IMR-90 (cell line): ENCODE measurements around the gene SLC37A3. TPM values are rescaled to one million over a fixed set of nuclear protein-coding genes. Genes with fewer than 3 reads are reported as not detected.
A peak's percentile ranks its signal among the peaks of the same experiment; 100 is the strongest.

Experiments used
- ATAC-seq: fragments of 200-7000 bp; cut with Tn5 transposase; 2 replicates; pipeline ENCODE4 v1.9.1; 2020; ENCODE audit warnings: low read depth, mild to moderate bottlenecking, moderate library complexity
- BruUV-seq: library from RNA; stranded (reverse); fragments of 400-500 nt; replicated peaks from 2 replicates; lab custom pipeline; 2021; lab: Mats Ljungman, UMichigan
- CTCF ChIA-PET: fragments of 300-600 bp; formaldehyde crosslinking; extraction: SDS; loops from one replicate; lab custom pipeline; 2021; ENCODE audit warnings: antibody characterized with exemption; lab: Yijun Ruan, JAX
- POLR2A ChIA-PET: fragments of 300-600 bp; sonication (Branson Sonifier 250); formaldehyde crosslinking; loops from one replicate; lab custom pipeline; 2022; ENCODE audit warnings: antibody characterized with exemption; ENCODE audit not compliant: unreplicated experiment; lab: Charles Lee
- DNase-seq: peaks from one replicate; pipeline ENCODE4 v3.0.0; 2013
- H2AFZ ChIP-seq: replicated peaks from 2 replicates; pipeline ENCODE3; 2013; ENCODE audit warnings: low read length, mild to moderate bottlenecking; ENCODE audit not compliant: poor library complexity
- H2AK5ac ChIP-seq: 2 replicates; pipeline ENCODE4 v1.6.1; 2013; ENCODE audit warnings: low read depth, low read length, inconsistent platforms
- H2AK9ac ChIP-seq: replicated peaks from 2 replicates; pipeline ENCODE3; 2013; ENCODE audit warnings: mild to moderate bottlenecking, low read depth, low read length, moderate library complexity; ENCODE audit not compliant: poor library complexity
- H2BK120ac ChIP-seq: 2 replicates; pipeline ENCODE4 v1.6.1; 2013; ENCODE audit warnings: low read depth, low read length, inconsistent platforms
- H2BK15ac ChIP-seq: 3 replicates; pipeline ENCODE4 v1.6.1; 2013; ENCODE audit warnings: low read depth, low read length, inconsistent platforms
- H2BK20ac ChIP-seq: 2 replicates; pipeline ENCODE4 v1.6.1; 2013; ENCODE audit warnings: low read depth, mild to moderate bottlenecking, inconsistent platforms, low read length, moderate library complexity
- H2BK5ac ChIP-seq: 2 replicates; pipeline ENCODE4 v1.6.1; 2013; ENCODE audit warnings: mild to moderate bottlenecking, low read depth, low read length, inconsistent platforms; ENCODE audit not compliant: poor library complexity, severe bottlenecking
- H3K14ac ChIP-seq: replicated peaks from 2 replicates; pipeline ENCODE4 v1.6.1; 2013; ENCODE audit warnings: low read depth, low read length, inconsistent platforms
- H3K18ac ChIP-seq: 2 replicates; pipeline ENCODE4 v1.6.1; 2013; ENCODE audit warnings: low read depth, low read length, control low read depth
- H3K23ac ChIP-seq: 2 replicates; pipeline ENCODE4 v1.6.1; 2013; ENCODE audit warnings: low read depth, low read length, inconsistent platforms
- H3K27ac ChIP-seq: 2 replicates; pipeline ENCODE4 v1.5.1; 2013; ENCODE audit warnings: mild to moderate bottlenecking, control low read depth, low read length; ENCODE audit not compliant: insufficient read depth
- H3K27me3 ChIP-seq: 2 replicates; pipeline ENCODE4 v1.6.1; 2013; ENCODE audit warnings: low read length; ENCODE audit not compliant: control insufficient read depth, insufficient read depth
- H3K36me3 ChIP-seq: 2 replicates; pipeline ENCODE4 v1.6.1; 2013; ENCODE audit warnings: low read length, mixed read lengths; ENCODE audit not compliant: control insufficient read depth, insufficient read depth
- H3K4ac ChIP-seq: 2 replicates; pipeline ENCODE4 v1.6.1; 2013; ENCODE audit warnings: low read depth, low read length, inconsistent platforms
- H3K4me1 ChIP-seq: 2 replicates; pipeline ENCODE4 v1.6.1; 2013; ENCODE audit warnings: low read length, mixed read lengths; ENCODE audit not compliant: control insufficient read depth, insufficient read depth
- H3K4me2 ChIP-seq: 2 replicates; pipeline ENCODE4 v1.6.1; 2013; ENCODE audit warnings: low read depth, mild to moderate bottlenecking, control low read depth, low read length, moderate library complexity
- H3K4me3 ChIP-seq: 2 replicates; pipeline ENCODE4 v1.5.1; 2013; ENCODE audit warnings: low read depth, mild to moderate bottlenecking, control low read depth, low read length, moderate library complexity; ENCODE audit not compliant: insufficient read depth
- H3K56ac ChIP-seq: 2 replicates; pipeline ENCODE4 v1.6.1; 2013; ENCODE audit warnings: low read length, inconsistent platforms; ENCODE audit not compliant: insufficient read depth; ENCODE audit errors: extremely low read depth
- H3K79me1 ChIP-seq, 2 experiments: 2 replicates each; pipeline ENCODE4 v1.6.1; 2013; ENCODE audit warnings: low read length in 2 of 2, inconsistent platforms in 1 of 2, low read depth in 1 of 2
- H3K9ac ChIP-seq: 2 replicates; pipeline ENCODE4 v1.6.1; 2013; ENCODE audit warnings: low read depth, low read length, control low read depth
- H3K9me1 ChIP-seq: 2 replicates; pipeline ENCODE4 v1.6.1; 2013; ENCODE audit warnings: low read length, inconsistent platforms; ENCODE audit not compliant: insufficient read depth
- H3K9me3 ChIP-seq: 2 replicates; pipeline ENCODE4 v1.6.1; 2013; ENCODE audit warnings: low read length; ENCODE audit not compliant: control insufficient read depth, insufficient read depth
- H4K20me1 ChIP-seq: 2 replicates; pipeline ENCODE4 v1.6.1; 2013; ENCODE audit warnings: low read length, inconsistent platforms; ENCODE audit not compliant: insufficient read depth
- H4K5ac ChIP-seq: 2 replicates; pipeline ENCODE4 v1.6.1; 2013; ENCODE audit warnings: mild to moderate bottlenecking, low read depth, low read length, control low read depth
- H4K8ac ChIP-seq, 2 experiments: 2 replicates each; pipeline ENCODE4 v1.6.1; 2013; ENCODE audit warnings: low read depth in 2 of 2, low read length in 2 of 2, control low read depth in 1 of 2, inconsistent platforms in 1 of 2
- H4K91ac ChIP-seq: 2 replicates; pipeline ENCODE4 v1.6.1; 2013; ENCODE audit warnings: low read depth, low read length, inconsistent platforms; ENCODE audit not compliant: insufficient read depth
- CHD1 ChIP-seq: IDR thresholded peaks from 2 replicates; pipeline ENCODE4 v1.6.1; 2012; ENCODE audit warnings: low read depth, low read length, improper control_type of control experiment
- CTCF ChIP-seq: conservative IDR thresholded peaks from 2 replicates; pipeline ENCODE4 v1.5.1; 2012; ENCODE audit warnings: mild to moderate bottlenecking, low read depth, low read length, improper control_type of control experiment
- MAFK ChIP-seq: IDR thresholded peaks from 2 replicates; pipeline ENCODE4 v1.6.1; 2012; ENCODE audit warnings: low read depth, low read length, improper control_type of control experiment
- POLR2A ChIP-seq: IDR thresholded peaks from 2 replicates; pipeline ENCODE4 v1.6.1; 2012; ENCODE audit warnings: mild to moderate bottlenecking, low read depth, low read length
- RAD21 ChIP-seq: IDR thresholded peaks from 2 replicates; pipeline ENCODE4 v1.6.1; 2012; ENCODE audit warnings: low read length, improper control_type of control experiment
- RFX5 ChIP-seq: IDR thresholded peaks from 2 replicates; pipeline ENCODE4 v1.8.0; 2012; ENCODE audit warnings: low read depth, mild to moderate bottlenecking, low read length, moderate library complexity
- SMC3 ChIP-seq: fragments of 150-350 bp; IDR thresholded peaks from 2 replicates; pipeline ENCODE4 v1.6.1; 2016; ENCODE audit warnings: low read depth, mild to moderate bottlenecking, antibody characterized with exemption, low read length, moderate library complexity
- WGBS, 2 experiments: methylation state at CpG; one replicate each; pipeline versions ENCODE4 v1.1.5 to v1.1.7; 2013; ENCODE audit warnings: missing lambda C conversion rate in 2 of 2; ENCODE audit not compliant: insufficient read length in 1 of 2; ENCODE audit errors: extremely low coverage in 2 of 2; 5-methylcytosine and 5-hydroxymethylcytosine counted together
- dilution Hi-C: fragments of 300-500 bp; cut with HindIII; formaldehyde crosslinking; loops from one replicate; pipeline ENCODE4 v1.14.3; 2018; ENCODE audit warnings: low sequenced_read_pairs; ENCODE audit not compliant: unreplicated experiment
- in situ Hi-C: fragments of 300-500 bp; cut with MboI; formaldehyde crosslinking; loops from 3 replicates; pipeline ENCODE4 v1.14.3; 2019; ENCODE audit warnings: low sequenced_read_pairs, inconsistent platforms, mixed read lengths
- intact Hi-C: fragments of 100-400 bp; cut with micrococcal nuclease; formaldehyde crosslinking; loops from 2 replicates; pipeline ENCODE4 v1.10.0; 2022
- polyA plus RNA-seq, 3 experiments: library from polyadenylated mRNA; depleted of rRNA; stranded (reverse); fragments of >200 nt; gene quantifications; 2 replicates each; pipeline ENCODE4 v1.2.3, GENCODE V29; 2012; ENCODE audit warnings: low replicate concordance in 1 of 3
- total RNA-seq: library from RNA; depleted of rRNA; stranded (reverse); fragments of >200 nt; gene quantifications from 2 replicates; pipeline ENCODE4 v1.2.3, GENCODE V29; 2012
- TF ChIP-seq, protein P1 (sequence below): fragments of 150-350 bp; IDR thresholded peaks from 2 replicates; pipeline ENCODE4 v1.6.1; 2017; ENCODE audit warnings: mild to moderate bottlenecking, antibody characterized with exemption, low read length, low read depth

The SLC37A3 gene
- total and polyA plus RNA-seq, 2 of the 4 experiments (the other 2 are of a cell fraction): 43.2 to 45.3 TPM

- Histone ChIP-seq H2BK120ac (no peak overlapping the region), H3K4me3 (no peak overlapping the region), H2BK15ac (no peak overlapping the region), H3K27me3 (no peaks in the 10 kb centered on the region), H2BK20ac (no peak overlapping the region), H2BK5ac (no peak overlapping the region), H3K23ac (no peak overlapping the region), H3K36me3 (no peaks in the 10 kb centered on the region), H4K91ac (no peak overlapping the region), H2AK5ac (0 out of 2 replicates have a peak overlapping the region, but pooled peaks have one; percentile 8), H3K79me1 (no peaks in the 10 kb centered on the region), H4K20me1 (no peaks in the 10 kb centered on the region), H3K4ac (no peak overlapping the region), H3K4me1 (no peaks in the 10 kb centered on the region), H3K4me2 (peak overlapping the region; percentile 62), H3K14ac (no peak overlapping the region), H3K9me1 (no peaks in the 10 kb centered on the region), H3K27ac (no peak overlapping the region), H4K5ac (no peak overlapping the region), H3K9ac (no peak overlapping the region), H2AFZ (peak overlapping the region; percentile 74), H3K9me3 (no peaks in the 10 kb centered on the region), H3K18ac (no peak overlapping the region), H3K56ac (no peak overlapping the region), H4K8ac (0 out of 4 replicates have a peak overlapping the region, but pooled peaks of 1 of the 2 experiments have one; percentile 45), H2AK9ac (no peak overlapping the region)
- intact Hi-C loops: loop anchor here (1.0 to 5.0 kb wide), 3 partner anchors 151 to 549 kb away; partner anchors contain the start of gene HIPK2
- ATAC-seq (peak; percentile 99), DNase-seq (peak; percentile 73)
- in situ Hi-C loops: loop anchor here (10.0 kb wide), 1 partner anchor 152 kb away; the partner anchor contains the start of gene KDM7A
- dilution Hi-C loops: no loop called here
- POLR2A ChIA-PET: no interaction called here
- CTCF ChIA-PET: interaction anchor here (0.5 to 1.2 kb wide), 5 partner anchors 11 to 725 kb away, joined by 3 to 5 read pairs (median 3); no protein-coding TSS in a partner anchor
- no TSS peak for BruUV-seq
- TF ChIP-seq RAD21 (peak; percentile 92), CHD1 (no peak), CTCF (peak; percentile 92), MAFK (peak; percentile 40), SMC3 (peak; percentile 83), POLR2A (peak; percentile 46; the same call in 1 of the 2 replicates), RFX5 (no peak)
- TF ChIP-seq, protein P1, sequence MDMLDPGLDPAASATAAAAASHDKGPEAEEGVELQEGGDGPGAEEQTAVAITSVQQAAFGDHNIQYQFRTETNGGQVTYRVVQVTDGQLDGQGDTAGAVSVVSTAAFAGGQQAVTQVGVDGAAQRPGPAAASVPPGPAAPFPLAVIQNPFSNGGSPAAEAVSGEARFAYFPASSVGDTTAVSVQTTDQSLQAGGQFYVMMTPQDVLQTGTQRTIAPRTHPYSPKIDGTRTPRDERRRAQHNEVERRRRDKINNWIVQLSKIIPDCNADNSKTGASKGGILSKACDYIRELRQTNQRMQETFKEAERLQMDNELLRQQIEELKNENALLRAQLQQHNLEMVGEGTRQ: no peak
- 25% methylated on average over 5 of the region's 16 CpGs; no CpG with 5 or more reads in 1 of the 2 experiments for WGBS, 2 experiments
Measured at GRCh38 chr7:140326116-140326928, 72.0 kb downstream of the SLC37A3 start.
